Neural progenitor cell (in vitro differentiated cells): ENCODE results near the gene ID2.

ENCODE experiments used
- EZH2 ChIP-seq: fragments of 200-600 bp; sonication (generic); IDR thresholded peaks from 2 replicates; pipeline ENCODE4 v1.6.1; 2017; ENCODE audit warnings: antibody characterized with exemption, mild to moderate bottlenecking, moderate library complexity
- TF ChIP-seq, protein P1 (sequence below): fragments of 200-600 bp; sonication (generic); IDR thresholded peaks from 2 replicates; pipeline ENCODE4 v1.5.1; 2017; ENCODE audit warnings: antibody characterized with exemption, mild to moderate bottlenecking

DNA sequence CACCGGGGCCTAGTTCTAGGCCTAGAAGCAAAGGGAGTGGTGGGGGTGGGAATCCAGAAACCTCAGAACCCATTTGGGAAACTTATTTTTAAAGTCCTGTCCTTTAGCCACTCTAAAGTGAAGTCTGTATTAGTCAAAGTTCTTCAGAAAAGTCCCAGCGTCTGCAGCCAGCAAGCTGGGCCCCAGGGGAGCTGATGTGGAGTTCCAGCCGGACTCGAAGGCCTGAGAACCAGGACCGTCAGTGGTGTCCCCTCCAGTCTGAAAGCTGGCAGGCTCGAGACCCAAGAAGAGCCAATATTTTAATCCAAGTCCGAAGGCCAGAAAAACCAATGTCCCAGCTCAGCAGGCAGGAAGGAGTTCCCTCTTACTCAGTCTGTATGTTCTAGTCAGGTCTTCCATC, 32.4 kb downstream of the ID2 start:
- TF ChIP-seq, protein P1, sequence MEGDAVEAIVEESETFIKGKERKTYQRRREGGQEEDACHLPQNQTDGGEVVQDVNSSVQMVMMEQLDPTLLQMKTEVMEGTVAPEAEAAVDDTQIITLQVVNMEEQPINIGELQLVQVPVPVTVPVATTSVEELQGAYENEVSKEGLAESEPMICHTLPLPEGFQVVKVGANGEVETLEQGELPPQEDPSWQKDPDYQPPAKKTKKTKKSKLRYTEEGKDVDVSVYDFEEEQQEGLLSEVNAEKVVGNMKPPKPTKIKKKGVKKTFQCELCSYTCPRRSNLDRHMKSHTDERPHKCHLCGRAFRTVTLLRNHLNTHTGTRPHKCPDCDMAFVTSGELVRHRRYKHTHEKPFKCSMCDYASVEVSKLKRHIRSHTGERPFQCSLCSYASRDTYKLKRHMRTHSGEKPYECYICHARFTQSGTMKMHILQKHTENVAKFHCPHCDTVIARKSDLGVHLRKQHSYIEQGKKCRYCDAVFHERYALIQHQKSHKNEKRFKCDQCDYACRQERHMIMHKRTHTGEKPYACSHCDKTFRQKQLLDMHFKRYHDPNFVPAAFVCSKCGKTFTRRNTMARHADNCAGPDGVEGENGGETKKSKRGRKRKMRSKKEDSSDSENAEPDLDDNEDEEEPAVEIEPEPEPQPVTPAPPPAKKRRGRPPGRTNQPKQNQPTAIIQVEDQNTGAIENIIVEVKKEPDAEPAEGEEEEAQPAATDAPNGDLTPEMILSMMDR, result no peak
- TF ChIP-seq EZH2, result no peak
